Ishikawa (cell line): ENCODE results near the gene KREMEN1.

Experiments
- CEBPB ChIP-seq: IDR thresholded peaks from 2 replicates; pipeline ENCODE4 v1.6.1; 2012
- CREB1 ChIP-seq: IDR thresholded peaks from 2 replicates; pipeline ENCODE4 v1.6.1; 2012; ENCODE audit warnings: low read depth
- EGR1 ChIP-seq: IDR thresholded peaks from 2 replicates; pipeline ENCODE4 v1.6.1; 2012
- EP300 ChIP-seq: IDR thresholded peaks from 2 replicates; pipeline ENCODE4 v1.6.1; 2012; ENCODE audit warnings: borderline replicate concordance
- FOXM1 ChIP-seq: IDR thresholded peaks from 2 replicates; pipeline ENCODE4 v1.6.1; 2012; ENCODE audit warnings: low read depth, borderline replicate concordance
- MAX ChIP-seq: IDR thresholded peaks from 2 replicates; pipeline ENCODE4 v1.6.1; 2012
- NFIC ChIP-seq: IDR thresholded peaks from 2 replicates; pipeline ENCODE4 v1.6.1; 2012
- RAD21 ChIP-seq: IDR thresholded peaks from 2 replicates; pipeline ENCODE4 v1.6.1; 2012; ENCODE audit warnings: low read depth
- REST ChIP-seq: IDR thresholded peaks from 2 replicates; pipeline ENCODE4 v1.6.1; 2012; ENCODE audit warnings: low read depth, mild to moderate bottlenecking
- TAF1 ChIP-seq: IDR thresholded peaks from 2 replicates; pipeline ENCODE4 v1.6.1; 2012; ENCODE audit warnings: low read depth, mild to moderate bottlenecking
- TCF12 ChIP-seq: IDR thresholded peaks from 2 replicates; pipeline ENCODE4 v1.6.1; 2012; ENCODE audit warnings: low read depth
- TEAD4 ChIP-seq: IDR thresholded peaks from 2 replicates; pipeline ENCODE4 v1.6.1; 2012
- USF1 ChIP-seq: IDR thresholded peaks from 2 replicates; pipeline ENCODE4 v1.6.1; 2012
- YY1 ChIP-seq: IDR thresholded peaks from 2 replicates; pipeline ENCODE4 v1.6.1; 2012; ENCODE audit warnings: low read depth
- ZBTB7A ChIP-seq: IDR thresholded peaks from 2 replicates; pipeline ENCODE4 v1.6.1; 2012; ENCODE audit warnings: low read depth

The KREMEN1 gene

DNA sequence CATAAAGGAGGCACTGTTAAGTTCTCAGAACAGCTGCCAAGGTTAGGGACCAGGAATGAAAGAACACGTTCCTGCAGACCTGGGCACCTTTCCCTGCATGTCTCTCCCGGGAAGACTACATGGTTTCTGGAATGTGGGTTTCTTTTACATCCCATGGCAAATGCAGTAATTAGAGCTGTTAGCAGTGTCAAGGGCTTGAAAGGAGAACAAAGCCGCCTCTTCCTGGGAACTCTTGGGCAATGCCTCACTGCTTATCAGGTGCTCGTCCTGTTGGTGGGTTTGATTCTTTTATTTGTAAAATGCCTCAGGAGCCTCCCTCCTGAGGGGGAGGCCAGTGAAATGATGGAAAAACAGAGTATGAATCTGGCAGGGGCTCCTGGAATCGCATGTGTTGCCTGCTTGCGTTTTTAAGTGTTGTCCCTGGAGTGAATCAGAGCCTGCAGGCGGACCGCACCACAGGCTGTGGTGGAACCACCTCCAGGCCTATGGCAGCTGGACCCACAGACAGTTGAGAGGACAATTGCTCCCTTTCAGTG lies 10.5 kb upstream of the KREMEN1 start:
- TF ChIP-seq CEBPB (no peak), USF1 (no peak), TAF1 (no peak), MAX (no peak), YY1 (no peak), TEAD4 (no peak), EP300 (no peak), ZBTB7A (no peak), FOXM1 (no peak), REST (no peak), CREB1 (no peak), NFIC (no peak), EGR1 (no peak), RAD21 (no peak), TCF12 (no peak)

GRCh38 chr22:29065468-29066190 lies 7.2 kb upstream of the KREMEN1 start:
- TF ChIP-seq MAX (no peak), TAF1 (no peak), EP300 (no peak), RAD21 (no peak), FOXM1 (no peak), YY1 (no peak), EGR1 (no peak), USF1 (no peak)

DNA sequence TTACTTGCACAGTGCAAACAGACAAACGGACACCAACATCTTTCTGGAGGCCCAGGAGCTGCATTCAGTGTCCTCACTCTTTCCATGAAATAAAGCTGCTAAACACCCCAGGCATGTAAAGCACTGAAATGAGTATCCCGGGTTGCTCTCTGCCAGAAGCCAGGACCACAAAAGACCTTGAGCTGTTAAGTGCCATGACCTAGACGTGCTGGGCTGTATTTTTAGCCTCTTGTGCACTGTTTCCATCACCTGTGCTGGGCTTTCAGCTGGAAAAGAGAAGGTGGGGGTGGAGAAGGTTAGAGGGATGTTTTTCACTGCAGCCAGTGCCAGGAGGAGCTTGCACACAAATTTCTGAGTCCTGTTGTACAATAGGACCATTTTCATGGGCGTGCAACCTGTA lies 3.4 kb upstream of the KREMEN1 start:
- TF ChIP-seq NFIC (no peak), REST (no peak), MAX (no peak), EGR1 (no peak), CREB1 (no peak), YY1 (no peak), CEBPB (no peak), EP300 (no peak), USF1 (no peak), TCF12 (no peak), ZBTB7A (no peak), FOXM1 (no peak), TEAD4 (no peak), RAD21 (no peak), TAF1 (no peak)

- TF ChIP-seq USF1 (no peak), ZBTB7A (no peak), CREB1 (no peak), TCF12 (no peak), FOXM1 (no peak), REST (no peak), CEBPB (no peak)
Observed at GRCh38 chr22:29070490-29070889, 2.3 kb upstream of the KREMEN1 start.
